Measurements from ENCODE around the gene PVRIG. TPM values are rescaled to one million over a fixed set of nuclear protein-coding genes. Genes with fewer than 3 reads are reported as not detected.
"Not testable (repeated sequence)": the region's sequence is repeated elsewhere in the genome, so short reads cannot be mapped to it uniquely, and the experiment has no call there.

PVRIG gene
- total RNA-seq, 1 donor from 2014 or later, result not detected

DNA sequence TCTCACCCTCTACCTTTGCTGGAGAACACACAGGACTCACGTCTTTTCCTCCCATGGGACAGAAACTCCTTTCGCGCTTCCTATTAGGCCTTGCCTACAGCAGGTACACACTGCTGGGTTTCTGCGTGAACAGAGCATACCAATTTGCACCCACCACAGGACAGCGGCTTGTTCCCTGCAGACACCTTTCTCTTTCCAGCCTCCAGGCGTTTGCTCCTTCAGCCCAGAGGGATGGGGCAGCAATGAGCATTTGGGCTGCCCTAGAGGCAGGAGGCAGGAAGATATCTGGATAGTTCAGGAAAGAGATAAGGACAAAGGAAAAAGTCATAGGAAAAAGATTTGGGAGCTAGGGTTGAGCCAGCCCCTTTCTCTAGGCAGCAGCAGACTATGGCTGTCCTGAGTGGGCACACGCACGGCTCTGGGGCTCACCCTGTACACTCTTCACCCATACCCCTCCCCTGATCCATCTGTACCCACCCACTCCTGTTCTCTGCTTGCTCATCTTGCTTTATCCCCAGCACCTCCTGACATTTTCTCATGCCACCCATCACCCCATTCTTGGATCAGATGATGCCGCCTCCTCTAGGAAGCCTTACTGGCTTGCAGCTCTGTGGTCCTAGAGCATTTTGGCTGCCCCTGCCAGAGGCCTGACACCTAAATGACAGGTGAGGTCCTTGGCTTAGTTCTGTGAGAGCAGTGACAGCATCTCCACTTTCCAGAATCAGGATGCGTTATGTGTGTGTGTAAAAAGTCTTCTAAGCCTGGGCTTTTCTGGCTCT lies 47.0 kb downstream of the PVRIG start:
- H3K27me3 ChIP-seq (ENCODE audit: control insufficient read depth, insufficient read depth, low read length), result no peaks in the 10 kb centered on the region
- TF ChIP-seq, protein P1, sequence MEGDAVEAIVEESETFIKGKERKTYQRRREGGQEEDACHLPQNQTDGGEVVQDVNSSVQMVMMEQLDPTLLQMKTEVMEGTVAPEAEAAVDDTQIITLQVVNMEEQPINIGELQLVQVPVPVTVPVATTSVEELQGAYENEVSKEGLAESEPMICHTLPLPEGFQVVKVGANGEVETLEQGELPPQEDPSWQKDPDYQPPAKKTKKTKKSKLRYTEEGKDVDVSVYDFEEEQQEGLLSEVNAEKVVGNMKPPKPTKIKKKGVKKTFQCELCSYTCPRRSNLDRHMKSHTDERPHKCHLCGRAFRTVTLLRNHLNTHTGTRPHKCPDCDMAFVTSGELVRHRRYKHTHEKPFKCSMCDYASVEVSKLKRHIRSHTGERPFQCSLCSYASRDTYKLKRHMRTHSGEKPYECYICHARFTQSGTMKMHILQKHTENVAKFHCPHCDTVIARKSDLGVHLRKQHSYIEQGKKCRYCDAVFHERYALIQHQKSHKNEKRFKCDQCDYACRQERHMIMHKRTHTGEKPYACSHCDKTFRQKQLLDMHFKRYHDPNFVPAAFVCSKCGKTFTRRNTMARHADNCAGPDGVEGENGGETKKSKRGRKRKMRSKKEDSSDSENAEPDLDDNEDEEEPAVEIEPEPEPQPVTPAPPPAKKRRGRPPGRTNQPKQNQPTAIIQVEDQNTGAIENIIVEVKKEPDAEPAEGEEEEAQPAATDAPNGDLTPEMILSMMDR (IDR thresholded peaks at IDR 0.05; ENCODE audit: insufficient read depth, low read length, poor library complexity, severe bottlenecking), result no peak
- DNase-seq (ENCODE audit: low read depth), result no peak
- no peak overlapping the region for H3K4me3 ChIP-seq (ENCODE audit: low read depth, low read length)
- H3K36me3 ChIP-seq (ENCODE audit: control insufficient read depth, insufficient read depth, low read length), result no peaks in the 10 kb centered on the region

DNA sequence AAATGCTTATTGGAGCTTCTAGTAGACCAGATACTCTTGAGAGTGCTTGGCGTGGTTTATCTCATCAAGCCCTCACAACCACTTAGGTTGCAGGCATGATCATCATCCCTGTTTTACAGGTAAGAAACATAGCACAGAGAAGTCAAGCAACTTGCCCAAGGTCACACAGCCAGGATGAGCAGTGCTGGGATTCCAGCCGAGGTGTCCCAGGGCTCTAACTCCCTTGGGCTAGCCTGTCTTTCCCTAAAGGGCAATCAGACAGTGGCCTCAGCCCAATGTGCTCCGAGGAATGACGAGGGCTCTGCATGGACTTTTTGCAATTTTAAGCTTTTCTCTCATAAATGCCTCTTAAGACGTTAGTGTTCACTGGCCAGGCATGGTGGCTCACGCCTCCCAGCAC lies 47.9 kb downstream of the PVRIG start:
- H3K27me3 ChIP-seq (ENCODE audit: control insufficient read depth, insufficient read depth, low read length), result no peaks in the 10 kb centered on the region
- H3K36me3 ChIP-seq (ENCODE audit: control insufficient read depth, insufficient read depth, low read length), result no peaks in the 10 kb centered on the region
- no peak for DNase-seq (ENCODE audit: low read depth)
- TF ChIP-seq, protein P1 (IDR thresholded peaks at IDR 0.05; ENCODE audit: insufficient read depth, low read length, poor library complexity, severe bottlenecking), result no peak
- H3K4me3 ChIP-seq (ENCODE audit: low read depth, low read length), result no peak overlapping the region

DNA sequence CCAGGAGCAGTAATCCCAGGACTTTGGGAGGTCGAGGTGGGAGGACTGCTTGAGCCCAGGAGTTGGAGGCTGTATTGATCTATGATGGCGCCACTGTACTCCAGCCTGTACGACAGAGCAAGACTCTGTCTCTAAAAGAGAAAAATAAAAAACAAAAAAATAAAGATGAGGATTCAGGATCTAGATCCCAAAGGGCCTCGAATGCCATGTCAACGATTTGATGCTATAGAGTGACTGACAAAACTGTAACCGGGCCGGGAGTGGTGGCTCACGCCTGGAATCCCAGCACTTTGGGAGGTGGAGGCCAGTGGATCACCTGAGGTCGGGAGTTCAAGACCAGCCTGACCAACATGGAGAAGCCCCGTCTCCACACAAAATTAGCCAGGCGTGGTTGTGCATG lies 49.1 kb downstream of the PVRIG start:
- H3K4me3 ChIP-seq (ENCODE audit: low read depth, low read length); DNase-seq (ENCODE audit: low read depth); H3K27me3 ChIP-seq (ENCODE audit: control insufficient read depth, insufficient read depth, low read length); H3K36me3 ChIP-seq (ENCODE audit: control insufficient read depth, insufficient read depth, low read length): not testable (repeated sequence)

DNA sequence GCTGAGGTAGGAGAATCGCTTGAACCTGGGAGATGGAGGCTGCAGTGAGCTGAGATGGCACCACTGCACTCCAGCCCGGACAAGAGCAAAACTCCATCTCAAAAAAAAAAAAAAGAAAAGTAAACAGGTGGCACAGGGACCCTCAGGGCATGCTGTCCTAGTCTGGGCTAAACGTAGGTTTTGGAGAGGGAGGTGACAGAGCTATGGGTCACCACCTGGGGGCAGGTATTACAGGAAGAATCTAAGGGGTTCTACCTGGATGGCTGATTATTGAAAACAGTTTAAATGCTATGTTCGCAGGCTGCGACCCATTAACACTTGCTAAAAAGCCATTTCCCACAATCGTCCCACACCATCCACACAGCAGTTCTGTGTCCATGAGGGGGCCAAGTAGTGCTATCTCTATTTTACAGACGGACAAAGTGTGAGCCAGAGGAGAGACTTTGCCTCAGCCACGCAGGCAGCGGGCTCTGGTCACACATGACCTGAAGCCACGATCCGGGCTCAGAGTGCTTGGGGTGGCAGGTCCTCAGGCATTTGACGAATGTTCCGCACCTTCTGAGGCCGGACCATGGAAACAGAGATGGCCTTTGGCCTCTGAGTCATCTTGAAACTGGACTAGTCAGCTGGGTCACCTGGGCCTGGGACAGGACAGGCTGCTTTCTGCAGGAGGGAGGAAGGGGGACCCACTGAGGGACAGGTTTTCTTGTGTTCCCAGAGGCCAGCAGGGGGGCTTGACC lies 49.7 kb downstream of the PVRIG start:
- H3K4me3 ChIP-seq (ENCODE audit: low read depth, low read length); DNase-seq (ENCODE audit: low read depth); H3K27me3 ChIP-seq (ENCODE audit: control insufficient read depth, insufficient read depth, low read length); H3K36me3 ChIP-seq (ENCODE audit: control insufficient read depth, insufficient read depth, low read length): not testable (repeated sequence)

DNA sequence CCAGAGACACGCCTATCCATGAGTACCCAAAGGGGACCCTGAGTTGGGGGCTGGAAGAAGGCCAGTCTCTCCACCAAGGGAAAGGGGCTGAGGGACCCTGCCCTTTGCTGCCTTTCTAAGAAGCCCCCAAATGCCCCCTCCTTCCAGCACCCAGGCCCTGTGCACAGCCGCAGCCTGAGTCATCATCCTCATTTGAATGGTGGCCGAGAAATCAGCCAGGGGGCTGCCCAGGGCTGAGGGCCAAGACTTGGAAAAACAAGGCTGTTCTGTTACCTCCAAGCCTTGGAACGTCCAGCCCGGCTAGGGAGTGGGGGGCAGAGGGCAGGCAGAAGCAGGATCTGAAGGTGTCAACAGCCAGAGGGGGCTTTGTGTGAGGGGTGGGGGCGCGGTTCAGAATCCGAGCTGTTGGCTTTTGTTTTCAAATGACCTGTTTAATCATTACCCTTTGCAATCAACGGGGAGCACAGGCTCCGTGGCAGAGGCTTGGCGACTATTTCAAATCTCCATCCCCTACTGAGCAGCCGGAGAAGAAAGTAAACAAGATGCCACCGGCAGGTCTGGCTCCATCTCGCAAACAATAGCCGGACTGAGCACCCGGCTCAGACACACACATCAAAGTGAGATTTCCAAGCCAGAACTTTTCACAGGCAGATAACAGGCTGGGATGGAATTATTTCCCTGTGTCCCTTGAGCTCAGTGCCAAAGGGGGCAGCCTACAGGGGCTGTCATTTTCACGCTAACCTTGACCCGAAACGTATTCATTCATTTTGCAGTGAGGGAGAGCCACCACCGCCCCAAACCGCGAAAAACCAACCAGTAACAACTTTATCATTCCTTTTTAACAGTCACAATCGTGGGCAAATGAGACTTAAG lies 50.5 kb downstream of the PVRIG start:
- H3K36me3 ChIP-seq (ENCODE audit: control insufficient read depth, insufficient read depth, low read length); H3K27me3 ChIP-seq (ENCODE audit: control insufficient read depth, insufficient read depth, low read length); DNase-seq (ENCODE audit: low read depth): not testable (repeated sequence)
- H3K4me3 ChIP-seq (ENCODE audit: low read depth, low read length), result peak overlapping the region; percentile 69

Other genes starting within 250 kb of the PVRIG start
- 0.75 TPM in 1 of 2 replicates, not detected in the other for gene AZGP1, start 243.9 kb upstream of the PVRIG start, total RNA-seq
- gene ZKSCAN1, start 204.4 kb upstream of the PVRIG start, total RNA-seq, result 32.5 and 40.3 TPM in 2 replicates
- 14.8 and 21.7 TPM in 2 replicates for gene ZSCAN21, start 170.2 kb upstream of the PVRIG start, total RNA-seq
- 39.9 and 44.9 TPM in 2 replicates for gene ZNF3, start 138.2 kb upstream of the PVRIG start, total RNA-seq
- 43.3 and 45.2 TPM in 2 replicates for gene COPS6, start 131.0 kb upstream of the PVRIG start, total RNA-seq
- gene MCM7, start 118.6 kb upstream of the PVRIG start, total RNA-seq, result 96.9 and 101 TPM in 2 replicates
- 23.6 and 29.4 TPM in 2 replicates for gene AP4M1, start 118.3 kb upstream of the PVRIG start, total RNA-seq
- gene TAF6, start 100.6 kb upstream of the PVRIG start, total RNA-seq, result 69.0 and 80.5 TPM in 2 replicates
- gene CNPY4, start 100.3 kb upstream of the PVRIG start, total RNA-seq, result 10.1 TPM in 2 replicates
- gene MBLAC1, start 93.0 kb upstream of the PVRIG start, total RNA-seq, result 2.3 and 3.5 TPM in 2 replicates
- gene LAMTOR4, start 71.0 kb upstream of the PVRIG start, total RNA-seq, result 150 and 208 TPM in 2 replicates
- 10.4 and 23.1 TPM in 2 replicates for gene TRAPPC14, start 61.2 kb upstream of the PVRIG start, total RNA-seq
- gene GAL3ST4, start 51.3 kb upstream of the PVRIG start, total RNA-seq, result 1.5 and 2.1 TPM in 2 replicates
- gene GPC2, start 42.6 kb upstream of the PVRIG start, total RNA-seq, result 13.6 and 14.7 TPM in 2 replicates
- 1.1 and 2.1 TPM in 2 replicates for gene STAG3, start 42.0 kb upstream of the PVRIG start, total RNA-seq
- not detected in 2 replicates for gene SPDYE3, start 87.8 kb downstream of the PVRIG start, total RNA-seq
- 19.3 and 20.8 TPM in 2 replicates for gene PILRB, start 138.2 kb downstream of the PVRIG start, total RNA-seq
- gene PILRA, start 153.5 kb downstream of the PVRIG start, total RNA-seq, result 0.68 TPM in 1 of 2 replicates, not detected in the other
- gene ZCWPW1, start 208.8 kb downstream of the PVRIG start, total RNA-seq, result 0.88 and 1.8 TPM in 2 replicates
- gene MEPCE, start 209.9 kb downstream of the PVRIG start, total RNA-seq, result 29.7 and 30.0 TPM in 2 replicates
- gene PPP1R35, start 216.5 kb downstream of the PVRIG start, total RNA-seq, result 28.0 and 39.8 TPM in 2 replicates
- not detected in 2 replicates for gene SPACDR, start 244.3 kb downstream of the PVRIG start, total RNA-seq

All from kidney epithelial cell (primary cell).